HEK293 (cell line): ENCODE measurements around the gene HSP90AA1.

Experiments used
- KLF1 ChIP-seq: fragments of 450-650 bp; formaldehyde crosslinking; IDR thresholded peaks from 2 replicates; pipeline ENCODE4 v1.5.1; 2016; ENCODE audit warnings: missing biosample characterization, missing genetic modification characterization
- MEIS1 ChIP-seq: sonication (generic); formaldehyde crosslinking; IDR thresholded peaks from 2 replicates; pipeline ENCODE4 v1.8.1; 2022; ENCODE audit warnings: missing genetic modification reagents, mild to moderate bottlenecking, borderline replicate concordance
- ZFP41 ChIP-seq: fragments of 450-650 bp; formaldehyde crosslinking; IDR thresholded peaks from 2 replicates; pipeline ENCODE4 v1.5.1; 2016; ENCODE audit warnings: missing biosample characterization, missing genetic modification characterization, borderline replicate concordance
- ZIC2 ChIP-seq: fragments of 450-650 bp; formaldehyde crosslinking; IDR thresholded peaks from 2 replicates; pipeline ENCODE4 v1.5.1; 2016; ENCODE audit warnings: missing biosample characterization, missing genetic modification characterization
- ZNF324 ChIP-seq: fragments of 450-650 bp; formaldehyde crosslinking; IDR thresholded peaks from 2 replicates; pipeline ENCODE4 v1.5.1; 2016; ENCODE audit warnings: missing biosample characterization, missing genetic modification characterization
- ZNF530 ChIP-seq: fragments of 450-650 bp; formaldehyde crosslinking; IDR thresholded peaks from 2 replicates; pipeline ENCODE4 v1.5.1; 2016; ENCODE audit warnings: low read depth, missing biosample characterization, missing genetic modification characterization
- ZNF561 ChIP-seq: fragments of 450-650 bp; IDR thresholded peaks from 2 replicates; pipeline ENCODE4 v1.5.1; 2018; ENCODE audit warnings: missing biosample characterization, missing genetic modification characterization, borderline replicate concordance
- ZNF621 ChIP-seq: fragments of 450-650 bp; formaldehyde crosslinking; IDR thresholded peaks from 2 replicates; pipeline ENCODE4 v1.5.1; 2017; ENCODE audit warnings: missing biosample characterization, missing genetic modification characterization
- ZNF777 ChIP-seq: fragments of 450-650 bp; formaldehyde crosslinking; IDR thresholded peaks from 2 replicates; pipeline ENCODE4 v1.5.1; 2017; ENCODE audit warnings: missing biosample characterization, missing genetic modification characterization, borderline replicate concordance
- TF ChIP-seq, protein P1 (sequence below): fragments of 450-650 bp; formaldehyde crosslinking; IDR thresholded peaks from 2 replicates; pipeline ENCODE4 v1.5.1; 2016; ENCODE audit warnings: missing biosample characterization, missing genetic modification characterization
- TF ChIP-seq, protein P2 (sequence below): fragments of 450-650 bp; formaldehyde crosslinking; conservative IDR thresholded peaks from 2 replicates; pipeline ENCODE4 v1.5.1; 2016; ENCODE audit warnings: low read depth, missing biosample characterization, missing genetic modification characterization
- TF ChIP-seq, protein P3 (sequence below): fragments of 450-650 bp; formaldehyde crosslinking; IDR thresholded peaks from 2 replicates; pipeline ENCODE4 v1.5.1; 2017; ENCODE audit warnings: missing biosample characterization, missing genetic modification characterization

DNA sequence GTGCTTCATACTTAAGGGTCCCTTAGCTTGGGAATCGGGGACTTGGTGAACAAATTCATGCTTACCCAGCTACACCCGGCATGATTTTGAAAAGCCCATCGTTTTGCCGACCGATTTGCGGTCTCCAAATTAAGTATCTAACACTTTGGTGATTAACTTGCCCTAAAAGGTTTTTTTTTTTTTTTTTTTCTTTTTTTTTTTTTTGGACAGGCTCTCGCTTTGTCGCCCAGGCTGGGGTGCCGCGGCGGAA, 843 bp upstream of the HSP90AA1 start:
- TF ChIP-seq, protein P1, sequence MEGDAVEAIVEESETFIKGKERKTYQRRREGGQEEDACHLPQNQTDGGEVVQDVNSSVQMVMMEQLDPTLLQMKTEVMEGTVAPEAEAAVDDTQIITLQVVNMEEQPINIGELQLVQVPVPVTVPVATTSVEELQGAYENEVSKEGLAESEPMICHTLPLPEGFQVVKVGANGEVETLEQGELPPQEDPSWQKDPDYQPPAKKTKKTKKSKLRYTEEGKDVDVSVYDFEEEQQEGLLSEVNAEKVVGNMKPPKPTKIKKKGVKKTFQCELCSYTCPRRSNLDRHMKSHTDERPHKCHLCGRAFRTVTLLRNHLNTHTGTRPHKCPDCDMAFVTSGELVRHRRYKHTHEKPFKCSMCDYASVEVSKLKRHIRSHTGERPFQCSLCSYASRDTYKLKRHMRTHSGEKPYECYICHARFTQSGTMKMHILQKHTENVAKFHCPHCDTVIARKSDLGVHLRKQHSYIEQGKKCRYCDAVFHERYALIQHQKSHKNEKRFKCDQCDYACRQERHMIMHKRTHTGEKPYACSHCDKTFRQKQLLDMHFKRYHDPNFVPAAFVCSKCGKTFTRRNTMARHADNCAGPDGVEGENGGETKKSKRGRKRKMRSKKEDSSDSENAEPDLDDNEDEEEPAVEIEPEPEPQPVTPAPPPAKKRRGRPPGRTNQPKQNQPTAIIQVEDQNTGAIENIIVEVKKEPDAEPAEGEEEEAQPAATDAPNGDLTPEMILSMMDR, result no peak
- TF ChIP-seq, protein P2, sequence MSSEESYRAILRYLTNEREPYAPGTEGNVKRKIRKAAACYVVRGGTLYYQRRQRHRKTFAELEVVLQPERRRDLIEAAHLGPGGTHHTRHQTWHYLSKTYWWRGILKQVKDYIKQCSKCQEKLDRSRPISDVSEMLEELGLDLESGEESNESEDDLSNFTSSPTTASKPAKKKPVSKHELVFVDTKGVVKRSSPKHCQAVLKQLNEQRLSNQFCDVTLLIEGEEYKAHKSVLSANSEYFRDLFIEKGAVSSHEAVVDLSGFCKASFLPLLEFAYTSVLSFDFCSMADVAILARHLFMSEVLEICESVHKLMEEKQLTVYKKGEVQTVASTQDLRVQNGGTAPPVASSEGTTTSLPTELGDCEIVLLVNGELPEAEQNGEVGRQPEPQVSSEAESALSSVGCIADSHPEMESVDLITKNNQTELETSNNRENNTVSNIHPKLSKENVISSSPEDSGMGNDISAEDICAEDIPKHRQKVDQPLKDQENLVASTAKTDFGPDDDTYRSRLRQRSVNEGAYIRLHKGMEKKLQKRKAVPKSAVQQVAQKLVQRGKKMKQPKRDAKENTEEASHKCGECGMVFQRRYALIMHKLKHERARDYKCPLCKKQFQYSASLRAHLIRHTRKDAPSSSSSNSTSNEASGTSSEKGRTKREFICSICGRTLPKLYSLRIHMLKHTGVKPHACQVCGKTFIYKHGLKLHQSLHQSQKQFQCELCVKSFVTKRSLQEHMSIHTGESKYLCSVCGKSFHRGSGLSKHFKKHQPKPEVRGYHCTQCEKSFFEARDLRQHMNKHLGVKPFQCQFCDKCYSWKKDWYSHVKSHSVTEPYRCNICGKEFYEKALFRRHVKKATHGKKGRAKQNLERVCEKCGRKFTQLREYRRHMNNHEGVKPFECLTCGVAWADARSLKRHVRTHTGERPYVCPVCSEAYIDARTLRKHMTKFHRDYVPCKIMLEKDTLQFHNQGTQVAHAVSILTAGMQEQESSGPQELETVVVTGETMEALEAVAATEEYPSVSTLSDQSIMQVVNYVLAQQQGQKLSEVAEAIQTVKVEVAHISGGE (tag by site-specific recombination), result no peak
- no peak for TF ChIP-seq ZFP41 (tag by site-specific recombination)
- no peak for TF ChIP-seq ZNF530 (tag by site-specific recombination)
- TF ChIP-seq ZIC2, result no peak
- no peak for TF ChIP-seq ZNF324 (tag by site-specific recombination)
- TF ChIP-seq ZNF777 (tag by site-specific recombination), result no peak
- TF ChIP-seq MEIS1, result no peak
- TF ChIP-seq KLF1 (tag by site-specific recombination), result no peak
- no peak for TF ChIP-seq ZNF621 (tag by site-specific recombination)
- TF ChIP-seq, protein P3, sequence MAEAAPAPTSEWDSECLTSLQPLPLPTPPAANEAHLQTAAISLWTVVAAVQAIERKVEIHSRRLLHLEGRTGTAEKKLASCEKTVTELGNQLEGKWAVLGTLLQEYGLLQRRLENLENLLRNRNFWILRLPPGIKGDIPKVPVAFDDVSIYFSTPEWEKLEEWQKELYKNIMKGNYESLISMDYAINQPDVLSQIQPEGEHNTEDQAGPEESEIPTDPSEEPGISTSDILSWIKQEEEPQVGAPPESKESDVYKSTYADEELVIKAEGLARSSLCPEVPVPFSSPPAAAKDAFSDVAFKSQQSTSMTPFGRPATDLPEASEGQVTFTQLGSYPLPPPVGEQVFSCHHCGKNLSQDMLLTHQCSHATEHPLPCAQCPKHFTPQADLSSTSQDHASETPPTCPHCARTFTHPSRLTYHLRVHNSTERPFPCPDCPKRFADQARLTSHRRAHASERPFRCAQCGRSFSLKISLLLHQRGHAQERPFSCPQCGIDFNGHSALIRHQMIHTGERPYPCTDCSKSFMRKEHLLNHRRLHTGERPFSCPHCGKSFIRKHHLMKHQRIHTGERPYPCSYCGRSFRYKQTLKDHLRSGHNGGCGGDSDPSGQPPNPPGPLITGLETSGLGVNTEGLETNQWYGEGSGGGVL (tag by site-specific recombination), result no peak
- no peak for TF ChIP-seq ZNF561 (tag by site-specific recombination)
